Forelimb muscle (tissue), 1 donor: ENCODE measurements around the gene PDE6G. TPM values are rescaled to one million over a fixed set of nuclear protein-coding genes. Genes with fewer than 3 reads are reported as not detected.
"Not testable (repeated sequence)": the region's sequence is repeated elsewhere in the genome, so short reads cannot be mapped to it uniquely, and the experiment has no call there.

Source experiments
- DNase-seq: peaks from one replicate; pipeline ENCODE4 v3.0.0-alpha.2; 2013; ENCODE audit warnings: low read depth
- polyA plus RNA-seq: library from polyadenylated mRNA; unstranded; fragments of 120-200 nt; gene quantifications from one replicate; pipeline ENCODE4 v1.2.1, GENCODE V29; 2013; ENCODE audit not compliant: insufficient read length

PDE6G gene
- polyA plus RNA-seq, 1 donor: 3.9 TPM

- no peak for DNase-seq
Measured at GRCh38 chr17:81635431-81635830, 20.9 kb downstream of the PDE6G start.

GRCh38 chr17:81631482-81631881 lies 24.9 kb downstream of the PDE6G start:
- no peak for DNase-seq

- DNase-seq: no peak
Measured at GRCh38 chr17:81630274-81630673, 26.1 kb downstream of the PDE6G start.

GRCh38 chr17:81621494-81622130 lies 34.7 kb downstream of the PDE6G start:
- DNase-seq: no peak

- DNase-seq: not testable (repeated sequence)
Measured at GRCh38 chr17:81618307-81618706, 38.0 kb downstream of the PDE6G start.

GRCh38 chr17:81616877-81617276 lies 39.5 kb downstream of the PDE6G start:
- DNase-seq: no peak

- no peak for DNase-seq
Measured at GRCh38 chr17:81615401-81615930, 40.9 kb downstream of the PDE6G start.

GRCh38 chr17:81612172-81612970 lies 44.0 kb downstream of the PDE6G start:
- no peak for DNase-seq

GRCh38 chr17:81609541-81610311 lies 46.6 kb downstream of the PDE6G start:
- no peak for DNase-seq

GRCh38 chr17:81608605-81609004 lies 47.7 kb downstream of the PDE6G start:
- no peak for DNase-seq

GRCh38 chr17:81608082-81608481 lies 48.3 kb downstream of the PDE6G start:
- no peak for DNase-seq

- DNase-seq: no peak
Measured at GRCh38 chr17:81607431-81607830, 48.9 kb downstream of the PDE6G start.

GRCh38 chr17:81603846-81604610 lies 52.3 kb downstream of the PDE6G start:
- DNase-seq: no peak

- DNase-seq: peak; percentile 56
Measured at GRCh38 chr17:81601525-81602120, 54.7 kb downstream of the PDE6G start.

Other genes starting within 250 kb of the PDE6G start
- gene ACTG1, start 143.7 kb downstream of the PDE6G start, polyA plus RNA-seq: 935 TPM
- 3.7 TPM for gene FSCN2, start 128.2 kb downstream of the PDE6G start, polyA plus RNA-seq
- 19.8 TPM for gene FAAP100, start 104.2 kb downstream of the PDE6G start, polyA plus RNA-seq
- gene NPLOC4, start 19.4 kb downstream of the PDE6G start, polyA plus RNA-seq: 57.9 TPM
- gene TSPAN10, start 19.3 kb downstream of the PDE6G start, polyA plus RNA-seq: 1.2 TPM
- 9.4 TPM for gene OXLD1, start 10.1 kb upstream of the PDE6G start, polyA plus RNA-seq
- 14.8 TPM for gene CCDC137, start 10.2 kb upstream of the PDE6G start, polyA plus RNA-seq
- 28.2 TPM for gene ARL16, start 27.3 kb upstream of the PDE6G start, polyA plus RNA-seq
- 48.1 TPM for gene HGS, start 27.5 kb upstream of the PDE6G start, polyA plus RNA-seq
- gene MRPL12, start 46.8 kb upstream of the PDE6G start, polyA plus RNA-seq: 54.9 TPM
- gene SLC25A10, start 55.7 kb upstream of the PDE6G start, polyA plus RNA-seq: 3.5 TPM
- not detected for gene GCGR, start 147.6 kb upstream of the PDE6G start, polyA plus RNA-seq
- 119 TPM for gene MCRIP1, start 176.7 kb upstream of the PDE6G start, polyA plus RNA-seq
- gene PPP1R27, start 178.5 kb upstream of the PDE6G start, polyA plus RNA-seq: 90.6 TPM
- gene P4HB, start 204.0 kb upstream of the PDE6G start, polyA plus RNA-seq: 412 TPM
- gene ARHGDIA, start 214.8 kb upstream of the PDE6G start, polyA plus RNA-seq: 160 TPM
- gene ALYREF, start 235.0 kb upstream of the PDE6G start, polyA plus RNA-seq: 53.9 TPM
- 105 TPM for gene ANAPC11, start 235.2 kb upstream of the PDE6G start, polyA plus RNA-seq
- gene NPB, start 245.7 kb upstream of the PDE6G start, polyA plus RNA-seq: 0.42 TPM